Left kidney (tissue), 8 donors: ENCODE data around the gene ACVR1. TPM values are rescaled to one million over a fixed set of nuclear protein-coding genes. Genes with fewer than 3 reads are reported as not detected.

Experiments
- DNase-seq: peaks from one replicate; pipeline ENCODE4 v3.0.0-alpha.2; 2013
- long read RNA-seq, 8 donors: transcript quantifications; one replicate each; lab custom pipeline, GENCODE V29; 2026
- polyA plus RNA-seq: library from polyadenylated mRNA; unstranded; fragments of 120-200 nt; gene quantifications from one replicate; pipeline ENCODE4 v1.2.1, GENCODE V29; 2013; ENCODE audit not compliant: insufficient read length

ACVR1 gene
- 27.6 TPM for polyA plus RNA-seq
- long read RNA-seq, donor 1, partial matches to known transcripts: 7 of 11 reads
- long read RNA-seq, donor 1, other reads (novel, unspliced or antisense): 0 of 11 reads
- long read RNA-seq, donor 2, transcript ACVR1-207 (11 exons, 2,861 nt): major isoform, 9 of 9 reads
- long read RNA-seq, donor 2, partial matches to known transcripts: 0 of 9 reads
- long read RNA-seq, donor 2, other reads (novel, unspliced or antisense): 0 of 9 reads
- long read RNA-seq, donor 3, partial matches to known transcripts: 0 of 2 reads
- long read RNA-seq, donor 3, other reads (novel, unspliced or antisense): 0 of 2 reads
- long read RNA-seq, donor 4: 0 reads
- long read RNA-seq, donor 5, partial matches to known transcripts: 0 of 4 reads
- long read RNA-seq, donor 5, other reads (novel, unspliced or antisense): 0 of 4 reads
- long read RNA-seq, donor 6, transcript ACVR1-207 (11 exons, 2,861 nt): major isoform, 6 of 6 reads
- long read RNA-seq, donor 6, partial matches to known transcripts: 0 of 6 reads
- long read RNA-seq, donor 6, other reads (novel, unspliced or antisense): 0 of 6 reads
- long read RNA-seq, donor 7, transcript ACVR1-207 (11 exons, 2,861 nt): major isoform, 6 of 6 reads
- long read RNA-seq, donor 7, partial matches to known transcripts: 0 of 6 reads
- long read RNA-seq, donor 7, other reads (novel, unspliced or antisense): 0 of 6 reads
- long read RNA-seq, donor 8, partial matches to known transcripts: 0 of 2 reads
- long read RNA-seq, donor 8, other reads (novel, unspliced or antisense): 0 of 2 reads

- DNase-seq: peak; percentile 96
Measured at GRCh38 chr2:157876066-157876785, at the start of gene ACVR1. Gene ACVR1 (minus strand): TSS chr2:157876330. CDS start chr2:157799493, 76,837 bp downstream.

GRCh38 chr2:157925071-157925470, 48.9 kb upstream of the ACVR1 start:
- no peak for DNase-seq

- no peak for DNase-seq
Measured at GRCh38 chr2:157923598-157924217, 47.6 kb upstream of the ACVR1 start.

- no peak for DNase-seq
Measured at GRCh38 chr2:157922815-157923214, 46.7 kb upstream of the ACVR1 start.

GRCh38 chr2:157922336-157922735, 46.2 kb upstream of the ACVR1 start:
- no peak for DNase-seq

GRCh38 chr2:157920736-157921135, 44.6 kb upstream of the ACVR1 start:
- DNase-seq: no peak

- no peak for DNase-seq
Measured at GRCh38 chr2:157919181-157919580, 43.1 kb upstream of the ACVR1 start.

- DNase-seq: no peak
Measured at GRCh38 chr2:157918319-157918718, 42.2 kb upstream of the ACVR1 start.

- DNase-seq: no peak
Measured at GRCh38 chr2:157911750-157912149, 35.6 kb upstream of the ACVR1 start.

- no peak for DNase-seq
Measured at GRCh38 chr2:157911246-157911645, 35.1 kb upstream of the ACVR1 start.

- DNase-seq: no peak
Measured at GRCh38 chr2:157905092-157905491, 29.0 kb upstream of the ACVR1 start.

GRCh38 chr2:157903626-157904025, 27.5 kb upstream of the ACVR1 start:
- no peak for DNase-seq

- DNase-seq: no peak
Measured at GRCh38 chr2:157903151-157903550, 27.0 kb upstream of the ACVR1 start.

GRCh38 chr2:157902692-157903091, 26.6 kb upstream of the ACVR1 start:
- DNase-seq: no peak

- DNase-seq: no peak
Measured at GRCh38 chr2:157901325-157901724, 25.2 kb upstream of the ACVR1 start.

- DNase-seq: no peak
Measured at GRCh38 chr2:157900684-157901083, 24.6 kb upstream of the ACVR1 start.

GRCh38 chr2:157900203-157900602, 24.1 kb upstream of the ACVR1 start:
- DNase-seq: no peak

- no peak for DNase-seq
Measured at GRCh38 chr2:157899125-157899839, 23.2 kb upstream of the ACVR1 start.

- DNase-seq: no peak
Measured at GRCh38 chr2:157898591-157898996, 22.5 kb upstream of the ACVR1 start.

GRCh38 chr2:157897106-157897971, 21.2 kb upstream of the ACVR1 start:
- DNase-seq: no peak
